ENCODE results near the gene SLC35F3.

Gene SLC35F3

DNA sequence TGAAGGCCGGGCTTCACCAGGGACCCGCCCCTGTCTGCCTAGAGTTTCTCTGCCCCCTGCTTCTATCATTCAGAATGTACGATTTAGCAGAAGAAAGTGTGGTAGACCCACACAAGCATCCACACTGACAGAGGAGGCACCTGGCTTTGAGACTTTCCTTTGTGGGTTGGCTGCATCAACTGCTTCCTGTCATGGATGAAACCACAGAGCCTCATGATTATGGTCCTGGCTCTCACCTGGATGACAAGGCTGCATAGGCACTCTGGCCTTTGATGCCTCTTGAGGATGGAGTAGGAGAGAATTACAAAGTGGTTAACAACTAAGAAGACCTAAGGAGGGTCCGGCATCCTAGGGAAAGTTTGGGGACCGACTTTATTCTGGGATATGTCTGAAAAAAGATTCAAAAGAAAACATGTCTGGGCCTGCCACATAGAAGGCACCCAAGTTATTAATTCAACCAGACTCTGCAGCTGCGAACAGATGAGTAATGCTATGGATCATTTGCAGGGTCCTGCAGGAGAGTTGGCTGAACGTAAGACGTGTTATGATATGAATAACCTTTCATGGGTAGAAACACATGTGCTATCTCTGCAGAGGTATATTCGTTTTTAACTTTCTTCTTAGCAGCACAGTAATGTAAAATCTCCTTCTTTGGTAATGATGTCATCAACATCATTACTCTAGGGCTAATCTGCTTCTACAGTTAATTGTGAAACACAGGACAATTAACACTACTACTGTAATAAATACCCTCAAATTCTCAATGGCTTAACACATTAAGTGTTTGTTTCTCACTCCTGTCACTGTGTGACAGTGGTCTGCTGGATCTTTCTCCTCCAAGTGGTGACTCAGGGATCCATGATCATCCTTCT, 136.2 kb downstream of the SLC35F3 start:
- DNase-seq (ENCODE audit: low read depth in 2 of 2), result no peak

DNA sequence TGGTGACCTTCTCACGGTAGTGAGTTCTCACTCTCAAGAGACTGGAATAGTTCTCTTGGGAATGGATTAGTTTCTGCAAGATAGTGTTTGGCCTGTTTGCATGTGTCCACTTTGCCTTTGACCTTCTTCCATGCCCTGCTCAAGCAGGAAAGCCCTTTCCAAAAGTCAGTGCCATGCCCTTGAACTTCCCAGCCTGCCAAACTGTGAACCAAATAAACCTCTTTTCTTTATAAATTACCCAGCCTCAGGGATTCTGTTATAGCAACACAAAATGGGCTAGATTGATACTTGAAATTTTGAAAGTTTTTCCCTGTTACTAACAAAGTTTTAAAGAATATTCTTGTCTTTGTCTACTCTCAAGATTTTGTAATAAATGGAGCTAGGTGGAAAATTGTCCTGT, 139.6 kb downstream of the SLC35F3 start:
- DNase-seq (ENCODE audit: low read depth in 2 of 2), result no peak

DNA sequence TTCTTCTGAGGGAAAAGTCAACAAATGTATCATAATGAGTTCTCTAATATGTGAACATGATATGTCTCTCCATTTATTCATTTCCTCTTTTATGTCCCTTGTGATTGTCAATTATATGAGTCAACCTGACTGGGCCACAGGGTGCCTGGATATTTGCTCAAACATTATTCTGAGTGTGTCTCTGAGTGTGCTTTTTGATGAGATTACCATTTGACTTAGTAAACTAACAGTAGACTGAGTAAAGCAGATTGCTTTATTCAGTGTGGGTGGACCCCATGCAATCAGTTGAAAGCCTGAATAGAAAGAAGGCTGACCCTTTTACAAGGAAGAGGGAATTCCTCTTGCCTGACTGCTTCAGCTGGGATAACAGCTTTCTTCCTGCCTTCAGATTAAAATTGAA, 142.6 kb downstream of the SLC35F3 start:
- no peak for DNase-seq (ENCODE audit: low read depth in 2 of 2)

DNA sequence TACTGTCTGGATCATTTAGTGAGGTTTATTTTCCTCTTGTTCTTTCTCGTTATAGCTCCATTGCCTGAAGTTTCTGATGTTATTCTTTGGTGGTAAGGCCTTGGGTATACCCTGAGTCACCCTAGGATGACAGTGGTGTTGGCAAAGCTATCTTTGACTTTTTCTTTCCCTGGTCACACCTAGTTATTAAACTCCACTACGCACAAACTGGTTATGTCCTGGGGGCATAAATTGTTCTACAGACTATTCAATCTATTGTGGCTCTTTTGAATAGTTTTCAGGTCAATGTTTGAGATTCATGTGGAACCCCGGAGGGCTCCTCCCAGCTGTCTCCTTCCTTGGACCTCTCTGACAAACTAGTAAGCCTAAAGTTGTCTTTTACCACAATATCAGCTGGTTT, 157.7 kb downstream of the SLC35F3 start:
- no peak for DNase-seq (ENCODE audit: low read depth in 2 of 2)

DNA sequence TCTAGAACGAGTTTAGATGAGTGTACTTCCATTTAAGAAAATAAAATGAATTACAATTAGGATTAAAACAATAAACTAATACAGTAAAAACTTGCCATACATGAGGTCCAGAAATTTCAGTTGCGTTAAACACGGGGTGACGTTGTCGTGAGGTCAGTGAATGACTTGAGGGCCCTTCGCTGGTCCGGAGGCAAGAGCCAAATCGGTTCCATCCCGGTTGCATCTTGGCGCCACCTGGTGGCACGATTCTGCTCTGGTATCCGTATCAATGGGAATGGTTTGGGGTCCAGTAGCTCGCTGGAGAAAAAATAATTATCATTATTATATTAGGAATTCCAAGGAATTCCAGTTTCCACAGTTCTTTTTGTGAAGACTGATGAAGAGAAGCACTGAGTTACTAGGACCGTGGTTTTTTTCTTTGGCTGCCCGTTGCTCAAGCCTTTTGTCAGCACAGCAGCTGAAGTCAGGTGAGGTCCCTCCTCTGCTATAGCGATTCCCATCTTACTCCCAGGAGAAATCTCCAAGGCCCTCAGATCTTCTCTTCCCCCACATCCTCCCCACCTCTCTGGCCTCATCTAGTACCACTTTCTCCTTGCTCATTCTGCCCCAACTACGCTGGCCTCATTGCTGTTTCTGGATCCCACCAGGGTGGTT, 161.4 kb downstream of the SLC35F3 start:
- peak; percentile 6 to 59 for DNase-seq (ENCODE audit: low read depth in 2 of 2)

- DNase-seq (ENCODE audit: low read depth in 2 of 2), result no peak
Measured at GRCh38 chr1:234067581-234068337, 163.3 kb downstream of the SLC35F3 start.

GRCh38 chr1:234069760-234070159, 165.3 kb downstream of the SLC35F3 start:
- DNase-seq (ENCODE audit: low read depth in 2 of 2), result no peak

GRCh38 chr1:234072793-234073192, 168.3 kb downstream of the SLC35F3 start:
- no peak for DNase-seq (ENCODE audit: low read depth in 2 of 2)

GRCh38 chr1:234078143-234078542, 173.7 kb downstream of the SLC35F3 start:
- DNase-seq (ENCODE audit: low read depth in 2 of 2), result no peak

- no peak for DNase-seq (ENCODE audit: low read depth in 2 of 2)
Measured at GRCh38 chr1:234079896-234080295, 175.4 kb downstream of the SLC35F3 start.

DNA sequence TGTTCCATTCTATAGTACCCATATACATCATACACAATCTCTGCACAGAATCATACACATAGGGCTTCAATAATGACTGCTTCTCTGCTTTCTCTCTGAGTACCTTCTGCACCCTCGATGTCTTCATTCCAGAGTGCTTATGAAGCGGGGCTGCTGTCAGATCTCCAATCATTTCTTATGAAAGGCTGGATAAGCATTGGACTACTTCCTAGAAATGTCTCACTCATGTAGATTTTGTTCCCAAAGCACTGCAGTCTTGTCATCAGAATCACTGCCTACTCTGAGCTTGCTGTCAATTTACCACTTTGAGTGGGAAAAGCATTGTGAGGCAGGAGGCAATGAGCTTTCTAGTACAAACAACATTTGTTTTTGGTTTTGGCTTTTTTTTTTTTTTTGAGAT, 179.0 kb downstream of the SLC35F3 start:
- no peak for DNase-seq (ENCODE audit: low read depth in 2 of 2)

GRCh38 chr1:234089396-234089795, 184.9 kb downstream of the SLC35F3 start:
- no peak for DNase-seq (ENCODE audit: low read depth in 2 of 2)

GRCh38 chr1:234090212-234091064, 186.0 kb downstream of the SLC35F3 start:
- DNase-seq (ENCODE audit: low read depth in 2 of 2), result no peak

DNA sequence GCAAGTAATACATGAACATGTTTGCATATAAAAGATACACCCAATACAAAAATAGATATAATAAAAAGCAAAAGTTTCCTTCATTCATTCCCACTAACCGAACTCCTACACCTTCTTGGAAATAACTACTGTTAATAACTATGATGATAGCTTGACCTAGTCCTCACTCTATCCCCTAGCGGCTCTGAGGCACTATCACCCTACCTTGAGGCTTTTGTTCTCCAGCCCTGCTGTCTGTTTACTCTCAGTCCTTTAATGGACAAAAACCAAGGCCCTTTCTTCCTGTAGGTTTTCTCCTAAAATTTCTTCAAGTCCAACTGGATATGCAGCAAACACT, 186.6 kb downstream of the SLC35F3 start:
- no peak for DNase-seq (ENCODE audit: low read depth in 2 of 2)

DNA sequence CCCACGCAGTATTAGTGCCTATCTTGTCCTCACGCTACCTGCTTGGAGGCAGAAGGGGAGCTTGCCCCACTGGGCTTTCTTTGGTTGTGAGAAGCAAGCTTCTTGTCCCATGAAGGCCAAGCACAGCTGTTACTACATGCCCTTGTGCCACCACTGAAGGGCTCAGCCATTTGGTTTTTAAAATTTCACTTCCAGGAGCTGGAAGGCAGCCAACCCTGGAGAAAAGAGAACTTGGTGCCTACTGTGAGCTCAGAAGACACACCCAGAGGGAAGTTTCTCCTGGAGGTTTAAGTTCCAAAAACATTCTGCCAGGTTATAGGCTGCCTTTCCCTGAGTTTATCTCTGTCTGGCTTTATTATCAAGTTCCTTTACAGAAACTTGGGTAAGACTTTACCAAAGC, 187.4 kb downstream of the SLC35F3 start:
- no peak for DNase-seq (ENCODE audit: low read depth in 2 of 2)

- no peak for DNase-seq (ENCODE audit: low read depth in 2 of 2)
Measured at GRCh38 chr1:234093107-234093506, 188.6 kb downstream of the SLC35F3 start.

GRCh38 chr1:234093741-234094140, 189.3 kb downstream of the SLC35F3 start:
- DNase-seq (ENCODE audit: low read depth in 2 of 2), result no peak

- DNase-seq (ENCODE audit: low read depth in 2 of 2), result no peak
Measured at GRCh38 chr1:234094172-234094571, 189.7 kb downstream of the SLC35F3 start.

GRCh38 chr1:234096161-234096770, 191.8 kb downstream of the SLC35F3 start:
- no peak for DNase-seq (ENCODE audit: low read depth in 2 of 2)

- DNase-seq (ENCODE audit: low read depth in 2 of 2), result no peak
Measured at GRCh38 chr1:234102583-234102982, 198.1 kb downstream of the SLC35F3 start.

DNA sequence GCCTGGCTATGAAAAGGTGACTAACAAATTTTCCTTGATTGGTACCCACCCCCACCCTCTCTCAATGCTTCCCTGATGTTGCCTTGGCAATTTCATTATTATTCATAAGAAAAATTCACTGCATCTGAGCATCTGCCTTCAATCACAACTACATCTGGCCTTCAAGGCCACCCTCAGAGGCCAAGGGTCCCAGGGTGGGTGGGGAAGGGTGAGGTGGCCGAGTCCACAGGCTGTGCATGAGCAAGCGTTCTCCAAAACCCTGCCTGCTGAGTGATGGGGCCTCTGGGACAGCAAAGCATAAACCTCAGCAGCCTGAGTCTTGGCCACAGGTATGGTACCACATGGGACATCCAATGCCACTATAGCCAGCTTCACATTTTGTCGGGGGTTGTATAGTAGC, 198.7 kb downstream of the SLC35F3 start:
- no peak for DNase-seq (ENCODE audit: low read depth in 2 of 2)

Data from stimulated activated CD8-positive, alpha-beta memory T cell treated with anti-CD3 and anti-CD28 coated beads, Interleukin-7, amount 100 ng/mL, for 1 hour (primary cell).